ENCODE results near the gene PNMA8A. TPM values are rescaled to one million over a fixed set of nuclear protein-coding genes. Genes with fewer than 3 reads are reported as not detected.

Gene PNMA8A
- total RNA-seq (2014; rRNA removed; shearing (Covaris generic)), result 27.8 and 32.1 TPM in 2 replicates

GRCh38 chr19:46471116-46471733 lies at the start of gene PNMA8A:
Gene PNMA8A (minus strand): TSS chr19:46471563. CDS start chr19:46471035, 528 bp downstream.

DNA sequence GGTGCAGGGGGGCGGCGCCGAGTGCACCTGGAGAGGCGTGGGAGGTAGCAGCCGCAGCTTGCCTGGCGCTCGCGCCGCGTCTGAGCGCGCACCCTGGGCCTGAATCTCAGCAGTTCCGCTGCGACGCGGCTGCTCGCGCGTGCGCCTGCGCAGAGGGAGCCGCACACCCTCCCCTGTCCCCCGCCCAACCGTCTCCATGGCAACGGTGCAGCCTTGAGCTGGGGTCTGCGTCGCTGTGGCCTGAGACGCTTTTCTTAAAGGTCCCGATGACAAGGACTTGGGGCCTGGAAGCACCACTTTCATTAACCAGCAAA lies 24.4 kb upstream of the PNMA8A start, which contains the start of gene PNMA8B:
TSS of gene PNMA8B (minus strand) at position 82 of the 314 bp plus-strand sequence. CDS start 402 bp downstream, outside the sequence.

GRCh38 chr19:46428239-46429135 lies 42.9 kb downstream of the PNMA8A start, which contains the start of gene PNMA8C:
Gene PNMA8C (minus strand): TSS chr19:46428936. CDS start chr19:46428359, 577 bp downstream.

Other genes starting within 250 kb of the PNMA8A start
- not detected in 2 replicates for gene IGFL1, start 241.8 kb downstream of the PNMA8A start, total RNA-seq (2014; rRNA removed; shearing (Covaris generic))
- not detected in 2 replicates for gene HIF3A, start 174.5 kb downstream of the PNMA8A start, total RNA-seq (2014; rRNA removed; shearing (Covaris generic))
- 102 and 109 TPM in 2 replicates for gene PPP5C, start 124.5 kb downstream of the PNMA8A start, total RNA-seq (2014; rRNA removed; shearing (Covaris generic))
- not detected in 2 replicates for gene CCDC8, start 58.0 kb downstream of the PNMA8A start, total RNA-seq (2014; rRNA removed; shearing (Covaris generic))
- gene PNMA8C, start 42.6 kb downstream of the PNMA8A start, total RNA-seq (2014; rRNA removed; shearing (Covaris generic)), result 0.04 TPM in 1 of 2 replicates, not detected in the other
- 0.04 TPM in 1 of 2 replicates, not detected in the other for gene PNMA8B, start 24.3 kb upstream of the PNMA8A start, total RNA-seq (2014; rRNA removed; shearing (Covaris generic))
- gene CALM3, start 129.8 kb upstream of the PNMA8A start, total RNA-seq (2014; rRNA removed; shearing (Covaris generic)), result 104 and 125 TPM in 2 replicates
- 0.32 TPM in 1 of 2 replicates, not detected in the other for gene PTGIR, start 153.5 kb upstream of the PNMA8A start, total RNA-seq (2014; rRNA removed; shearing (Covaris generic))
- not detected in 2 replicates for gene GNG8, start 164.6 kb upstream of the PNMA8A start, total RNA-seq (2014; rRNA removed; shearing (Covaris generic))
- gene DACT3, start 189.6 kb upstream of the PNMA8A start, total RNA-seq (2014; rRNA removed; shearing (Covaris generic)), result 0.24 and 0.45 TPM in 2 replicates
- gene PRKD2, start 245.6 kb upstream of the PNMA8A start, total RNA-seq (2014; rRNA removed; shearing (Covaris generic)), result 21.9 and 23.3 TPM in 2 replicates

All from A375 (cell line).